AG04449 (cell line): ENCODE results near the gene FOXL3.

ENCODE experiments used
- CTCF ChIA-PET: fragments of 350-600 bp; formaldehyde crosslinking; extraction: SDS; loops from one replicate; lab custom pipeline; 2021; ENCODE audit warnings: antibody characterized with exemption; lab: Yijun Ruan, JAX
- POLR2A ChIA-PET: fragments of 400-600, 350-600 bp; formaldehyde crosslinking; extraction: SDS; loops from one replicate; lab custom pipeline; 2020; ENCODE audit warnings: antibody characterized with exemption, inconsistent platforms; lab: Yijun Ruan, JAX
- DNase-seq: peaks from one replicate; pipeline ENCODE4 v3.0.0-alpha.2; 2010; ENCODE audit warnings: low read depth, low spot score
- H3K4me3 ChIP-seq: 2 replicates; pipeline ENCODE4 v1.5.1; 2011; ENCODE audit warnings: low read depth, mild to moderate bottlenecking, control low read depth, low read length
- TF ChIP-seq, protein P1 (sequence below): IDR thresholded peaks from one replicate; pipeline ENCODE4 v1.5.1; 2011; ENCODE audit warnings: mild to moderate bottlenecking, moderate library complexity, low read length, control low read depth, inconsistent platforms; ENCODE audit not compliant: insufficient read depth; ENCODE audit errors: missing control alignments

Gene FOXL3

DNA sequence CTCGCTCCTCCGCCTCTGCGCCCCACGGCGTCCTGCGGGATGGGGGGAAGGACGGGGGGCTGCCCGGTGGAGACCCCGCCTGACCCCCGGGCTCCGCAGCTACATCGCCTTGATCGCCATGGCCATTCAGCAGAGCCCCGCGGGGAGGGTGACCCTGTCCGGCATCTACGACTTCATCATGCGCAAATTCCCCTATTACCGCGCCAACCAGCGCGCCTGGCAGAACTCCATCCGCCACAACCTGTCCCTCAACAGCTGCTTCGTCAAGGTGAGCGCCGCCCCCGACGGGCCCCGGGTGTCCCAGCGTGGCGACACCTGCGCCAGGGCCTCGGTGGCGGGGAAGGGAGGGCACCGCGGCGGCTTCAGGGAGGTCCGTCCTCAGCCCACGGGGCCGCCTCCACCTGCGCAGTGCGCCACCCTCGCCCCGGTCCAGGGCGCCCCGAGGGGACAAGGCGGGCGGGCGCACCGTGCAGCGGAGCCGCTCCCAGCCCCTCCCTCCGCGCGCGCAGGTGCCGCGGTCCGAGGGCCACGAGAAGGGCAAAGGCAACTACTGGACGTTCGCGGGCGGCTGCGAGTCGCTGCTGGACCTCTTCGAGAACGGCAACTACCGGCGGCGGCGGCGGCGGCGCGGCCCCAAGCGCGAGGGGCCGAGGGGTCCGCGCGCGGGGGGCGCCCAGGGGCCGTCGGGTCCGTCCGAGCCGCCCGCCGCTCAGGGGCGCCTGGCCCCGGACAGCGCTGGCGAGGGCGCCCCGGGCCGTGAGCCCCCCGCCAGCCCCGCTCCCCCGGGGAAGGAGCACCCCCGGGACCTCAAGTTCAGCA is 793 bp downstream of the FOXL3 start:
- CTCF ChIA-PET: no interaction called here

DNA sequence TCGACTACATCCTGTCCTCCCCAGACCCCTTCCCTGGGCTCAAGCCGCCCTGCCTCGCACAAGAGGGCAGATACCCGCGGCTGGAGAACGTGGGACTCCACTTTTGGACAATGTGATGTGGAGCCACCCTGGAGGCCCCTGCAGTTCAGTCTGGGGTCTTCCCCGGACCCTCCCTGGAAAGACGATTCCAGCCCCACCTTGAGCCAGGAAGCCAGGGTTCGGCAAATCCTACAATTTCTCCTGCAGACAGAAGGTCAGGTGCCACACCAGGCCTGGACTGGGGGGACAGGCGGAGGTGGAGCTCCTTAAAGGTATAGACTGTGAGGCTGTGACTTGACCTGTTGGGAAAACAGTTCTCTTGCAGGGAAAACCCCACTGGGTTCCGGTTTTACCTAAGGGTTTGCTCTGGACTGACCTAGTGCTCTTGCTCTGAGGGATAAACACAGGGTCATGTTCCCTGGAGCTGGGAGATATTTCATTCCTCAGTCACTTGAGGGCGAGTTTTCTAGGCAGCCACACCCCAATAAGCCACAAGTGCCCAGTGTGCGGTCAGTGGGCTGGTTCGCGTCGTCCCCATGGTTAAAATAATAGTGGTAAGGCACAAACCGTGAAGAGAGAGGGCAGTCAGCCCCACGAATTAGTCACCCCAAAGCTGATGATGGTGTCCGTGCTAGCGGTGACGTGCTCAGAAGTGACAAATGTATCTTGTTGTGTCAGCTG is 1.6 kb downstream of the FOXL3 start:
- H3K4me3 ChIP-seq: no peak overlapping the region
- ChIA-PET POLR2A (no interaction called here), CTCF (interaction anchor here (1.9 kb wide), 1 partner anchor 30 kb away, joined by 4 read pairs; no protein-coding TSS in a partner anchor)
- TF ChIP-seq, protein P1, sequence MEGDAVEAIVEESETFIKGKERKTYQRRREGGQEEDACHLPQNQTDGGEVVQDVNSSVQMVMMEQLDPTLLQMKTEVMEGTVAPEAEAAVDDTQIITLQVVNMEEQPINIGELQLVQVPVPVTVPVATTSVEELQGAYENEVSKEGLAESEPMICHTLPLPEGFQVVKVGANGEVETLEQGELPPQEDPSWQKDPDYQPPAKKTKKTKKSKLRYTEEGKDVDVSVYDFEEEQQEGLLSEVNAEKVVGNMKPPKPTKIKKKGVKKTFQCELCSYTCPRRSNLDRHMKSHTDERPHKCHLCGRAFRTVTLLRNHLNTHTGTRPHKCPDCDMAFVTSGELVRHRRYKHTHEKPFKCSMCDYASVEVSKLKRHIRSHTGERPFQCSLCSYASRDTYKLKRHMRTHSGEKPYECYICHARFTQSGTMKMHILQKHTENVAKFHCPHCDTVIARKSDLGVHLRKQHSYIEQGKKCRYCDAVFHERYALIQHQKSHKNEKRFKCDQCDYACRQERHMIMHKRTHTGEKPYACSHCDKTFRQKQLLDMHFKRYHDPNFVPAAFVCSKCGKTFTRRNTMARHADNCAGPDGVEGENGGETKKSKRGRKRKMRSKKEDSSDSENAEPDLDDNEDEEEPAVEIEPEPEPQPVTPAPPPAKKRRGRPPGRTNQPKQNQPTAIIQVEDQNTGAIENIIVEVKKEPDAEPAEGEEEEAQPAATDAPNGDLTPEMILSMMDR: no peak
- no peak for DNase-seq

More for the DNA sequence above, 793 bp downstream of the FOXL3 start:
- POLR2A ChIA-PET: no interaction called here
- TF ChIP-seq, protein P1: no peak
- no peak overlapping the region for H3K4me3 ChIP-seq
- DNase-seq: no peak

DNA sequence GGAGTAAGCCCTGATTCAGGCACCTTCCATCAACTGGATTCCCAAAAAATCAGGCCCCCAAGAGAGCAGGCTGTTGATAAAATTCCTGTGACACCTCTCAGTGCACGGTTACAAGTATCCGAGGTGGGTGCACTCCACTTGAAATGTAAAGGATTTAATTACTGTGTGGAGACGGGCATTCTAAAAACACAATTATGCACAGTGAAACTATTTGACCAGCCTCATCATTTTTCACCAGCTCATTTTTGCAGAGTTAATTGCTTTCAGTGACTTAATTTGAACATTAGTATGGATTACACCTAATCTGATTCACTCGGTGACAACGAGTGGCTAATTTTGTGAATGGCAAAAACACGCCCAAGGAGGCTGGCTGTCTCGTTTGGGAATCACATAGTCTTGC is 2.3 kb downstream of the FOXL3 start:
- CTCF ChIA-PET: interaction anchor here (1.9 kb wide), 1 partner anchor 29 kb away, joined by 4 read pairs; no protein-coding TSS in a partner anchor
- TF ChIP-seq, protein P1: no peak
- DNase-seq: no peak
- POLR2A ChIA-PET: no interaction called here
- H3K4me3 ChIP-seq: no peak overlapping the region

DNA sequence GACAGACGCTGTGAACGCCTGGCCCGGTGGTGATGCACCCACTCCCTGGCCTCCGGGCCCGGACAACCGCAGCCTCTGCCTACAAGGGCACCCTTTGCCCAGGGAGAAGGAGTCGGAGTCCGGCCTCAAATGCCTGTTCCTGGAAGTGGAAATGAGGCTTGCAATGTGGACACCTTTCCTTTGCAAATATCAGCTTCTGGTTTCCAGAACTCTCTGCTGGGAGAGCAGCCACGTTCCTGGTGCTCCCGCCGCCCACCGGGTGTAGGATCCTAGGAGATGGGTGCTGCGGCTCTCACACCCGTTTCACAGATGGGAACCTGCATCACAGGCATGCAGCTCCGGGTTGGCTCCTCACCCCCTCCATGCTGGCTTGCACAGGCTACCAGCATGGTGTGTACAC is 2.9 kb downstream of the FOXL3 start:
- TF ChIP-seq, protein P1: no peak
- H3K4me3 ChIP-seq: no peak overlapping the region
- ChIA-PET POLR2A (no interaction called here), CTCF (interaction anchor here (1.9 kb wide), 1 partner anchor 29 kb away, joined by 4 read pairs; no protein-coding TSS in a partner anchor)
- no peak for DNase-seq

DNA sequence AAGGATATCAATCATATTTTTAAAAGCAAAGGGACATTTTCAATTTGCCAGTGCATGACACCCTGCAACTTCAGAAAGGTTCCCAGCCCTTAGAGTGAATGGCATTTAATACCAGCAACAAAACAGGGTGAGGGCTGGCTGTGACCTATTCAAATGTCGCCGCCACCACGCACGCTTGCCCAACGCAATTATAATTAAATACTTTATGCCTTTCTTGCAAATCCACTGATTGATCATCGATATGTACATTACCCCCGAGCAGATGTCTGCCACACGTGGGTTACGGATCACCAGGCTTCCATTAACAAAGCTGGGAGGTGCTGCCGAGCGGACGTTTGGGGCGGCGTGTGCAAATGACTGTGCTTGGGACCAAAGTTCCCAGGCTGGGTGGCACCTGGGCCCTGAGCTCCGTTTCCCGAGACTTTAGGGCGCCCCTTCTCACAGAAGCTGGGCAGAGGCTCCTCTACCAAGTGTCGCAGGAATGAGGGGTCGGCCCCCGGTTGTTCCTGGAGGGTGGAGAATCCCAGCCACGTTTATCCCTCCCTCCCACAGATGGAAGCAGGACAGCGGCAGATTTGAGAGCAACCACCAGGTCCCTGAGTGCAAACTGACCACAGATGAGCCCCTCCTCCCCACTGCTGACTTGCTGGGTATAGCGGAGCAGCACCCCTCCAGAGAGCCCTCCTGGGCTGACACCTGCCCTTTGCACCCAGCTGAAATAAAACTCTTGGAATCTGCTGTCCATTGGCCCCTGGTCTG is 3.9 kb downstream of the FOXL3 start:
- CTCF ChIA-PET: interaction anchor here (1.0 kb wide), 1 partner anchor 474 kb away, joined by 3 read pairs; no protein-coding TSS in a partner anchor
- POLR2A ChIA-PET: no interaction called here
- H3K4me3 ChIP-seq: no peak overlapping the region
- TF ChIP-seq, protein P1: no peak
- DNase-seq: no peak
